Measurements from ENCODE around the gene CHST9. TPM values are rescaled to one million over a fixed set of nuclear protein-coding genes. Genes with fewer than 3 reads are reported as not detected.

Gene CHST9
- total RNA-seq, 1 experiment from 2014 or later = 19.2 TPM

DNA sequence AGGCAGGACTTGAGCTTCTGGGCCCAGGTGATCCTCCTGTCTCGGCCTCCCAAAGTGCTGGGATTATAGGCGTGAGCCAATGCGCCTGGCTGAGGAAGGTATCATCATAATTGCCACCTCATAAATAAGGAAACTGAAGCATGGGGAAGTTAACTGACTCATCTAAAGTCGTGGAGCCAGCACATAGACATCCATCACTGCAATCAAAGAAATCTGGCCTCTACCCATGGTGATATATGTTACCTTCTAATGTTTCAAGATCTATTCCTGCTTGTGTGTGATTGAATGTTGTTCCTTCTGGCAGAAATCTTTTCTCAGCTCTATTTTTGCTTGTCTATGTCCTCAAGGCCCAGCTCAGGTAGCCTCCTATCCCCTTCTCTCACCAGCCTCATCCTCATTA lies 214.5 kb downstream of the CHST9 start:
- Mint-ChIP-seq H3K4me3 (no peak overlapping the region), H3K27me3 (ENCODE audit: low read depth) (no peaks in the 10 kb centered on the region), H3K4me1 (peaks cover 8% of the 10 kb centered on the region), H3K36me3 (peaks cover 5% of the 10 kb centered on the region; the same call in 1 of the 2 replicates), H3K27ac (no peak overlapping the region), H3K9me3 (no peaks in the 10 kb centered on the region)
- ChIA-PET CTCF (no interaction called here), POLR2A (no interaction called here)
- ATAC-seq = no peak
- no peak for DNase-seq (ENCODE audit: low spot score)
- TF ChIP-seq TEAD4 (CRISPR knock-in tag; IDR thresholded peaks at IDR 0.05) (no peak), TCF7 (CRISPR knock-in tag; IDR thresholded peaks at IDR 0.05; ENCODE audit: low read depth) (no peak), SOX15 (CRISPR knock-in tag; IDR thresholded peaks at IDR 0.05) (no peak), CREM (CRISPR knock-in tag; IDR thresholded peaks at IDR 0.05) (no peak), GRHL2 (CRISPR knock-in tag; IDR thresholded peaks at IDR 0.05; ENCODE audit: insufficient replicate concordance, severe bottlenecking) (no peak), PRRX2 (CRISPR knock-in tag; IDR thresholded peaks at IDR 0.05) (no peak), SMAD4 (CRISPR knock-in tag; IDR thresholded peaks at IDR 0.05) (no peak), EMX1 (CRISPR knock-in tag; IDR thresholded peaks at IDR 0.05) (no peak)
- TF ChIP-seq, protein P1, sequence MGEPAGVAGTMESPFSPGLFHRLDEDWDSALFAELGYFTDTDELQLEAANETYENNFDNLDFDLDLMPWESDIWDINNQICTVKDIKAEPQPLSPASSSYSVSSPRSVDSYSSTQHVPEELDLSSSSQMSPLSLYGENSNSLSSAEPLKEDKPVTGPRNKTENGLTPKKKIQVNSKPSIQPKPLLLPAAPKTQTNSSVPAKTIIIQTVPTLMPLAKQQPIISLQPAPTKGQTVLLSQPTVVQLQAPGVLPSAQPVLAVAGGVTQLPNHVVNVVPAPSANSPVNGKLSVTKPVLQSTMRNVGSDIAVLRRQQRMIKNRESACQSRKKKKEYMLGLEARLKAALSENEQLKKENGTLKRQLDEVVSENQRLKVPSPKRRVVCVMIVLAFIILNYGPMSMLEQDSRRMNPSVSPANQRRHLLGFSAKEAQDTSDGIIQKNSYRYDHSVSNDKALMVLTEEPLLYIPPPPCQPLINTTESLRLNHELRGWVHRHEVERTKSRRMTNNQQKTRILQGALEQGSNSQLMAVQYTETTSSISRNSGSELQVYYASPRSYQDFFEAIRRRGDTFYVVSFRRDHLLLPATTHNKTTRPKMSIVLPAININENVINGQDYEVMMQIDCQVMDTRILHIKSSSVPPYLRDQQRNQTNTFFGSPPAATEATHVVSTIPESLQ (CRISPR knock-in tag; IDR thresholded peaks at IDR 0.05) = no peak
- TF ChIP-seq, protein P2, sequence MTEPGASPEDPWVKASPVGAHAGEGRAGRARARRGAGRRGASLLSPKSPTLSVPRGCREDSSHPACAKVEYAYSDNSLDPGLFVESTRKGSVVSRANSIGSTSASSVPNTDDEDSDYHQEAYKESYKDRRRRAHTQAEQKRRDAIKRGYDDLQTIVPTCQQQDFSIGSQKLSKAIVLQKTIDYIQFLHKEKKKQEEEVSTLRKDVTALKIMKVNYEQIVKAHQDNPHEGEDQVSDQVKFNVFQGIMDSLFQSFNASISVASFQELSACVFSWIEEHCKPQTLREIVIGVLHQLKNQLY (CRISPR knock-in tag; IDR thresholded peaks at IDR 0.05) = no peak
- TF ChIP-seq, protein P3, sequence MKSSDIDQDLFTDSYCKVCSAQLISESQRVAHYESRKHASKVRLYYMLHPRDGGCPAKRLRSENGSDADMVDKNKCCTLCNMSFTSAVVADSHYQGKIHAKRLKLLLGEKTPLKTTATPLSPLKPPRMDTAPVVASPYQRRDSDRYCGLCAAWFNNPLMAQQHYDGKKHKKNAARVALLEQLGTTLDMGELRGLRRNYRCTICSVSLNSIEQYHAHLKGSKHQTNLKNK (CRISPR knock-in tag; IDR thresholded peaks at IDR 0.05) = no peak

DNA sequence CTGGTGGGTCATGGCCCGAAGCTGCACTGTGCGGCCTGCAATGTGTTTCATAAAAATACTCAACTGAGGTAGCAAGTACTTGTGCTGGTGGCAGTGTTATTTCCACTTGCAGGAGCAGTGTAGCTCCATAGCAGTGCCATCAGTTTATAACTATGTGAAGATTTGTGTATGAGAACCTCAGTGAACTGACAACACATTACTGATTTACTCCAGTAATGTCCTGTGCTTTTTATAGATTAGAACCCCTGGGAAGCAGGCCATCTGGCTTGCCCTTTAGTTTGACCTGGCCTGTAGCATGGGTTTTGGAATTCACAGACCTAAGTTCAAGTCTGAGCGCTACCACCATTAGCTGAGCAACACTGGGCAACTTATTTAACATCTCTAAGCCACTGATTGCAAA lies 219.9 kb downstream of the CHST9 start:
- ChIA-PET POLR2A (no interaction called here), CTCF (no interaction called here)
- Mint-ChIP-seq H3K4me3 (no peak overlapping the region), H3K4me1 (peaks cover 22% of the 10 kb centered on the region), H3K9me3 (no peaks in the 10 kb centered on the region), H3K27me3 (ENCODE audit: low read depth) (no peaks in the 10 kb centered on the region), H3K27ac (no peak overlapping the region), H3K36me3 (no peaks in the 10 kb centered on the region)
- DNase-seq (ENCODE audit: low spot score) (no peak), ATAC-seq (no peak)
- no peak for TF ChIP-seq PREB (CRISPR knock-in tag; IDR thresholded peaks at IDR 0.05; ENCODE audit: borderline replicate concordance)
- TF ChIP-seq ZNF396 (CRISPR knock-in tag; IDR thresholded peaks at IDR 0.05; ENCODE audit: borderline replicate concordance) = no peak
- TF ChIP-seq, protein P4, sequence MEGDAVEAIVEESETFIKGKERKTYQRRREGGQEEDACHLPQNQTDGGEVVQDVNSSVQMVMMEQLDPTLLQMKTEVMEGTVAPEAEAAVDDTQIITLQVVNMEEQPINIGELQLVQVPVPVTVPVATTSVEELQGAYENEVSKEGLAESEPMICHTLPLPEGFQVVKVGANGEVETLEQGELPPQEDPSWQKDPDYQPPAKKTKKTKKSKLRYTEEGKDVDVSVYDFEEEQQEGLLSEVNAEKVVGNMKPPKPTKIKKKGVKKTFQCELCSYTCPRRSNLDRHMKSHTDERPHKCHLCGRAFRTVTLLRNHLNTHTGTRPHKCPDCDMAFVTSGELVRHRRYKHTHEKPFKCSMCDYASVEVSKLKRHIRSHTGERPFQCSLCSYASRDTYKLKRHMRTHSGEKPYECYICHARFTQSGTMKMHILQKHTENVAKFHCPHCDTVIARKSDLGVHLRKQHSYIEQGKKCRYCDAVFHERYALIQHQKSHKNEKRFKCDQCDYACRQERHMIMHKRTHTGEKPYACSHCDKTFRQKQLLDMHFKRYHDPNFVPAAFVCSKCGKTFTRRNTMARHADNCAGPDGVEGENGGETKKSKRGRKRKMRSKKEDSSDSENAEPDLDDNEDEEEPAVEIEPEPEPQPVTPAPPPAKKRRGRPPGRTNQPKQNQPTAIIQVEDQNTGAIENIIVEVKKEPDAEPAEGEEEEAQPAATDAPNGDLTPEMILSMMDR (IDR thresholded peaks at IDR 0.05) = no peak
- no peak for TF ChIP-seq RORB (CRISPR knock-in tag; IDR thresholded peaks at IDR 0.05)
- no peak for TF ChIP-seq NR2C2 (CRISPR knock-in tag; IDR thresholded peaks at IDR 0.05)
- TF ChIP-seq, protein P1 (CRISPR knock-in tag; IDR thresholded peaks at IDR 0.05) = no peak
- no peak for TF ChIP-seq PRRX2 (CRISPR knock-in tag; IDR thresholded peaks at IDR 0.05)
- no peak for TF ChIP-seq FOXP4 (CRISPR knock-in tag; IDR thresholded peaks at IDR 0.05)
- TF ChIP-seq ZNF138 (CRISPR knock-in tag; conservative IDR thresholded peaks at IDR 0.05) = no peak
- no peak for TF ChIP-seq ZBTB43 (CRISPR knock-in tag; IDR thresholded peaks at IDR 0.05)
- no peak for TF ChIP-seq E2F4 (CRISPR knock-in tag; IDR thresholded peaks at IDR 0.05; ENCODE audit: borderline replicate concordance, low read depth)
- no peak for TF ChIP-seq ATF1 (CRISPR knock-in tag; IDR thresholded peaks at IDR 0.05)
- TF ChIP-seq EMX1 (CRISPR knock-in tag; IDR thresholded peaks at IDR 0.05) = no peak

Measured in WTC11 (cell line).